H9 (cell line): Measurements from ENCODE around the gene EFNB2. TPM values are rescaled to one million over a fixed set of nuclear protein-coding genes. Genes with fewer than 3 reads are reported as not detected.

Experiments
- DNase-seq: peaks from one replicate; pipeline ENCODE4 v3.0.0-alpha.2; 2017
- H2AFZ ChIP-seq: one replicate; pipeline ENCODE4 v1.6.1; 2013; ENCODE audit warnings: mild to moderate bottlenecking, low read length, control low read depth, moderate library complexity
- H2AK5ac ChIP-seq: 2 replicates; pipeline ENCODE4 v1.6.1; 2013; ENCODE audit warnings: low read length, control low read depth, mixed read lengths; ENCODE audit not compliant: insufficient read length
- H2BK120ac ChIP-seq: one replicate; pipeline ENCODE4 v1.6.1; 2013; ENCODE audit warnings: low read depth, mild to moderate bottlenecking, low read length, control low read depth, inconsistent platforms; ENCODE audit not compliant: poor library complexity, severe bottlenecking
- H2BK12ac ChIP-seq: 2 replicates; pipeline ENCODE4 v1.6.1; 2013; ENCODE audit warnings: low read length, control low read depth, mixed read lengths, low read depth; ENCODE audit not compliant: insufficient read length
- H2BK15ac ChIP-seq: 2 replicates; pipeline ENCODE4 v1.6.1; 2013; ENCODE audit warnings: low read depth, low read length, control low read depth
- H2BK20ac ChIP-seq: one replicate; pipeline ENCODE4 v1.6.1; 2013; ENCODE audit warnings: low read depth, mild to moderate bottlenecking, low read length, control low read depth, inconsistent platforms; ENCODE audit not compliant: poor library complexity, severe bottlenecking
- H2BK5ac ChIP-seq: 2 replicates; pipeline ENCODE4 v1.6.1; 2013; ENCODE audit warnings: low read length, control low read depth, mixed read lengths; ENCODE audit not compliant: insufficient read length
- H3K14ac ChIP-seq: 2 replicates; pipeline ENCODE4 v1.6.1; 2013; ENCODE audit warnings: low read length, control low read depth; ENCODE audit not compliant: insufficient read depth
- H3K18ac ChIP-seq: 2 replicates; pipeline ENCODE4 v1.6.1; 2013; ENCODE audit warnings: low read depth, mild to moderate bottlenecking, mixed read lengths, low read length, control low read depth; ENCODE audit not compliant: insufficient read length
- H3K23ac ChIP-seq: 2 replicates; pipeline ENCODE4 v1.6.1; 2013; ENCODE audit warnings: low read length, control low read depth, mixed read lengths, low read depth; ENCODE audit not compliant: insufficient read length
- H3K23me2 ChIP-seq: 2 replicates; pipeline ENCODE4 v1.6.1; 2013; ENCODE audit warnings: low read depth, mild to moderate bottlenecking, mixed read lengths, low read length, control low read depth; ENCODE audit not compliant: insufficient read length, poor library complexity, severe bottlenecking
- H3K27ac ChIP-seq: 2 replicates; pipeline ENCODE4 v1.5.1; 2013; ENCODE audit warnings: low read length, control low read depth, mixed read lengths, low read depth; ENCODE audit not compliant: insufficient read length
- H3K27me3 ChIP-seq: 2 replicates; pipeline ENCODE4 v1.6.1; 2013; ENCODE audit warnings: low read length, control low read depth, inconsistent platforms; ENCODE audit not compliant: insufficient read depth
- H3K4ac ChIP-seq: 2 replicates; pipeline ENCODE4 v1.6.1; 2013; ENCODE audit warnings: low read depth, mild to moderate bottlenecking, control low read depth, inconsistent platforms, low read length, moderate library complexity
- H3K4me1 ChIP-seq: 2 replicates; pipeline ENCODE4 v1.6.1; 2013; ENCODE audit warnings: low read length, control low read depth, inconsistent platforms; ENCODE audit not compliant: insufficient read depth
- H3K4me2 ChIP-seq: 2 replicates; pipeline ENCODE4 v1.6.1; 2013; ENCODE audit warnings: low read length, control low read depth, mixed read lengths; ENCODE audit not compliant: insufficient read length, insufficient read depth
- H3K56ac ChIP-seq: 2 replicates; pipeline ENCODE4 v1.6.1; 2013; ENCODE audit warnings: low read depth, mild to moderate bottlenecking, mixed read lengths, low read length, control low read depth; ENCODE audit not compliant: insufficient read length
- H3K79me1 ChIP-seq: 2 replicates; pipeline ENCODE4 v1.6.1; 2013; ENCODE audit warnings: low read depth, mild to moderate bottlenecking, moderate library complexity, low read length, control low read depth, inconsistent platforms; ENCODE audit not compliant: insufficient read depth, poor library complexity, severe bottlenecking
- H3K79me2 ChIP-seq: 2 replicates; pipeline ENCODE4 v1.6.1; 2013; ENCODE audit warnings: low read length, control low read depth, inconsistent platforms; ENCODE audit not compliant: insufficient read depth
- H3K9ac ChIP-seq: 2 replicates; pipeline ENCODE4 v1.6.1; 2013; ENCODE audit warnings: low read length, control low read depth, mixed read lengths; ENCODE audit not compliant: insufficient read length; ENCODE audit errors: extremely low read depth
- H3K9me3 ChIP-seq: one replicate; pipeline ENCODE4 v1.6.1; 2013; ENCODE audit warnings: low read depth, low read length, inconsistent platforms; ENCODE audit not compliant: control insufficient read depth
- H3T11ph ChIP-seq: one replicate; pipeline ENCODE4 v1.6.1; 2013; ENCODE audit warnings: mild to moderate bottlenecking, low read length, control low read depth, inconsistent platforms
- H4K20me1 ChIP-seq: one replicate; pipeline ENCODE4 v1.6.1; 2013; ENCODE audit not compliant: control insufficient read depth, insufficient read length, insufficient read depth
- H4K5ac ChIP-seq: 2 replicates; pipeline ENCODE4 v1.6.1; 2013; ENCODE audit warnings: low read depth, mild to moderate bottlenecking, mixed read lengths, low read length, control low read depth; ENCODE audit not compliant: insufficient read length
- H4K8ac ChIP-seq: replicated peaks from 2 replicates; pipeline ENCODE4 v1.6.1; 2013; ENCODE audit warnings: low read length, control low read depth, mixed read lengths, low read depth; ENCODE audit not compliant: insufficient read length
- H4K91ac ChIP-seq: 2 replicates; pipeline ENCODE4 v1.6.1; 2013; ENCODE audit warnings: low read depth, mild to moderate bottlenecking, moderate library complexity, mixed read lengths, low read length, control low read depth; ENCODE audit not compliant: insufficient read length
- H3K27ac Mint-ChIP-seq, 3 experiments: 2 replicates in 2 of 3; 3 replicates in 1 of 3; pipeline ENCODE4 v1.8.0; 2020 to 2021; ENCODE audit warnings: mixed read lengths in 3 of 3, mild to moderate bottlenecking in 1 of 3, moderate library complexity in 1 of 3
- H3K27me3 Mint-ChIP-seq: 2 replicates; pipeline ENCODE4 v1.8.0; 2021; ENCODE audit warnings: low read depth, mild to moderate bottlenecking, moderate library complexity, mixed read lengths
- H3K36me3 Mint-ChIP-seq, 3 experiments: 2 replicates in 2 of 3; 3 replicates in 1 of 3; pipeline ENCODE4 v1.8.0; 2020 to 2021; ENCODE audit warnings: low read depth in 3 of 3, mixed read lengths in 3 of 3; ENCODE audit not compliant: insufficient read depth in 1 of 3
- H3K4me1 Mint-ChIP-seq, 2 experiments: 2 replicates each; pipeline ENCODE4 v1.8.0; 2020; ENCODE audit warnings: mixed read lengths in 2 of 2
- H3K4me3 Mint-ChIP-seq, 2 experiments: 2 replicates in 1 of 2; 3 replicates in 1 of 2; pipeline ENCODE4 v1.8.0; 2020 to 2021; ENCODE audit warnings: mild to moderate bottlenecking in 2 of 2, mixed read lengths in 2 of 2, moderate library complexity in 1 of 2
- H3K9me3 Mint-ChIP-seq, 2 experiments: 2 replicates in 1 of 2; 3 replicates in 1 of 2; pipeline ENCODE4 v1.8.0; 2020; ENCODE audit warnings: mild to moderate bottlenecking in 2 of 2, mixed read lengths in 2 of 2, moderate library complexity in 1 of 2
- WGBS: extraction: QIAGEN DNeasy Blood & Tissue Kit; methylation state at CpG from one replicate; pipeline ENCODE4 v1.1.7; 2013; ENCODE audit warnings: missing lambda C conversion rate, low lambda C conversion rate, mixed read lengths; ENCODE audit not compliant: insufficient read length; ENCODE audit errors: extremely low coverage; 5-methylcytosine and 5-hydroxymethylcytosine counted together
- total RNA-seq: library from RNA; stranded (reverse); gene quantifications from 2 replicates; pipeline ENCODE4 v1.2.1, GENCODE V29; 2021
- TF ChIP-seq, protein P1 (sequence below): fragments of 200-600 bp; sonication (generic); conservative IDR thresholded peaks from 3 replicates; pipeline ENCODE4 v1.8.0; 2021; ENCODE audit warnings: antibody characterized with exemption, mild to moderate bottlenecking

The EFNB2 gene
- total RNA-seq, 1 experiment from 2014 or later: 12.7 TPM

DNA sequence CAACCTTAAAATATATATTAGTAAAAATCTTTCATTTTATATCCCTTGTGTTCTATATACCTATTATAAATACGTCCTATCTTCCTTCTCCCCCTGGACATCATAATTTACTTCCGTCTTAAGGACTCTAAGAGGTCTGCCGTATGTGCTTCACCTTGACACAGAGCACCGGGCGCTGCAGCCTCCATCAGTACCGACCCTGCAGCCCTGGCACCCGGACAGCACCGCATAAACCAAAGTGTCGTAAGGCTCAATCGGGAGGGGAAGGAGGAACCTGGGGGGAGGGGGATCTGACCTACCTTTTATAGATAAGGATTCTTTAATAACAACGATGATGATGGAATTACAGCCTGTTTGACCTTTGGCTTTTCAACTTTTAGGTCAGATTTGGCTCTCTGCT, 44.0 kb downstream of the EFNB2 start:
- no peak overlapping the region for H4K5ac ChIP-seq

More for the DNA sequence above, 44.0 kb downstream of the EFNB2 start:
- no peaks in the 10 kb centered on the region for H3K27me3 ChIP-seq
- no peak overlapping the region for H3K56ac ChIP-seq
- H4K91ac ChIP-seq: no peak overlapping the region
- peaks cover 3% of the 10 kb centered on the region; the same call in 1 of the 2 replicates for H3K4me1 ChIP-seq
- no peaks in the 10 kb centered on the region for H3K9me3 ChIP-seq
- no peak overlapping the region for H4K8ac ChIP-seq
- H2AFZ ChIP-seq: no peak overlapping the region
- no peak overlapping the region for H3K18ac ChIP-seq
- H3K9me3 Mint-ChIP-seq: no peaks in the 10 kb centered on the region
- H3K14ac ChIP-seq: no peak overlapping the region
- no peak overlapping the region for H2BK15ac ChIP-seq
- H3K79me1 ChIP-seq: no peaks in the 10 kb centered on the region
- H3K27me3 Mint-ChIP-seq: no peaks in the 10 kb centered on the region
- H3K4me2 ChIP-seq: no peak overlapping the region
- no peaks in the 10 kb centered on the region for H4K20me1 ChIP-seq
- no peak overlapping the region for H2BK120ac ChIP-seq
- H3K27ac Mint-ChIP-seq: no peak overlapping the region
- no peak overlapping the region for H3T11ph ChIP-seq
- H2BK12ac ChIP-seq: no peak overlapping the region
- TF ChIP-seq, protein P1, sequence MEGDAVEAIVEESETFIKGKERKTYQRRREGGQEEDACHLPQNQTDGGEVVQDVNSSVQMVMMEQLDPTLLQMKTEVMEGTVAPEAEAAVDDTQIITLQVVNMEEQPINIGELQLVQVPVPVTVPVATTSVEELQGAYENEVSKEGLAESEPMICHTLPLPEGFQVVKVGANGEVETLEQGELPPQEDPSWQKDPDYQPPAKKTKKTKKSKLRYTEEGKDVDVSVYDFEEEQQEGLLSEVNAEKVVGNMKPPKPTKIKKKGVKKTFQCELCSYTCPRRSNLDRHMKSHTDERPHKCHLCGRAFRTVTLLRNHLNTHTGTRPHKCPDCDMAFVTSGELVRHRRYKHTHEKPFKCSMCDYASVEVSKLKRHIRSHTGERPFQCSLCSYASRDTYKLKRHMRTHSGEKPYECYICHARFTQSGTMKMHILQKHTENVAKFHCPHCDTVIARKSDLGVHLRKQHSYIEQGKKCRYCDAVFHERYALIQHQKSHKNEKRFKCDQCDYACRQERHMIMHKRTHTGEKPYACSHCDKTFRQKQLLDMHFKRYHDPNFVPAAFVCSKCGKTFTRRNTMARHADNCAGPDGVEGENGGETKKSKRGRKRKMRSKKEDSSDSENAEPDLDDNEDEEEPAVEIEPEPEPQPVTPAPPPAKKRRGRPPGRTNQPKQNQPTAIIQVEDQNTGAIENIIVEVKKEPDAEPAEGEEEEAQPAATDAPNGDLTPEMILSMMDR: no peak
- H3K79me2 ChIP-seq: no peaks in the 10 kb centered on the region
- no CpG with 5 or more reads among the region's 11 CpGs for WGBS
- H3K23ac ChIP-seq: no peak overlapping the region
- no peak overlapping the region for H2AK5ac ChIP-seq
- H3K36me3 Mint-ChIP-seq: peaks cover 27 to 33% (median 29%) of the 10 kb centered on the region in 3 experiments; a peak in 6 of 7 replicates
- no peak overlapping the region for H2BK5ac ChIP-seq
- no peak overlapping the region for H3K4ac ChIP-seq
- no peak overlapping the region for H3K9ac ChIP-seq
- no peak overlapping the region for H3K27ac ChIP-seq
- no peak overlapping the region for H2BK20ac ChIP-seq
- peaks cover 16 to 20% of the 10 kb centered on the region in 2 experiments for H3K4me1 Mint-ChIP-seq
- no peak for DNase-seq
- no peaks in the 10 kb centered on the region for H3K23me2 ChIP-seq
- no peak overlapping the region for H3K4me3 Mint-ChIP-seq
